Retinal pigment epithelial cell (primary cell): ENCODE measurements around the gene FOXP1.

Source experiments
- DNase-seq: peaks from one replicate; pipeline ENCODE4 v3.0.0-alpha.2; 2010; ENCODE audit warnings: low read depth
- H3K4me3 ChIP-seq: 2 replicates; pipeline ENCODE4 v1.5.1; 2011; ENCODE audit warnings: mild to moderate bottlenecking, low read length, control low read depth, moderate library complexity
- TF ChIP-seq, protein P1 (sequence below): conservative IDR thresholded peaks from 2 replicates; pipeline ENCODE4 v1.5.1; 2011; ENCODE audit warnings: low read depth, low read length, control low read depth, inconsistent platforms

FOXP1 gene

DNA sequence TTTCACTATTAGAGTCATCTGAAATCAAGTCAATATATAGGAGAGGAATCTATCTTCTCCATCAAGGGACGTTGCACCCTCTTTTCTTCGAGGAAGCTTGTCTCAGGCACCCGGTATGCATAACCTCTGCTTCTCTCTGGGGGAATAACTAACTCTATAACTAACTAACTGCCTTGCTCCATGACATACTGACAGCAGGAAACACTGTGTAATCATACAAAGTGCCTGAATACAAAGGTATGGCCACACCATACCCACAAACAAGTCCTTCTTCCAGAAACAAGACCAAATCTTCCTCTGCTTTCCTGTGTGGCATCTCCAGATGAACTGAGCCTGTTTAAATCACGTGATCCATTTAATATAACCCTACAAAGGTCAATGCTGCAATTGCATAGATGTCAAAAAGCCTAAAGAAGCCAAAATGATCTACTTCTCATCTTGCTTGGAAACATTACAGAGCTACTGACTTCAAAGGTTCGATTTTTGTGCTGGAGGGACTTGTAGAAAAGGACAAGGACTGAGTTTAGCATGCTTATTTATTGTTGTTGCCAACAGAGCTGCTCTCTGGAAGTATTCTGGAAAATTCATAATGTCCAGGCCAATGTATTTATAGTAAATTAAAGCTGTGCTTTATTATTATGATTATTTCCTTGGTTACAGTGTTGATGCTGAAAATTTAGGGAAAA lies 380.5 kb downstream of the FOXP1 start:
- TF ChIP-seq, protein P1, sequence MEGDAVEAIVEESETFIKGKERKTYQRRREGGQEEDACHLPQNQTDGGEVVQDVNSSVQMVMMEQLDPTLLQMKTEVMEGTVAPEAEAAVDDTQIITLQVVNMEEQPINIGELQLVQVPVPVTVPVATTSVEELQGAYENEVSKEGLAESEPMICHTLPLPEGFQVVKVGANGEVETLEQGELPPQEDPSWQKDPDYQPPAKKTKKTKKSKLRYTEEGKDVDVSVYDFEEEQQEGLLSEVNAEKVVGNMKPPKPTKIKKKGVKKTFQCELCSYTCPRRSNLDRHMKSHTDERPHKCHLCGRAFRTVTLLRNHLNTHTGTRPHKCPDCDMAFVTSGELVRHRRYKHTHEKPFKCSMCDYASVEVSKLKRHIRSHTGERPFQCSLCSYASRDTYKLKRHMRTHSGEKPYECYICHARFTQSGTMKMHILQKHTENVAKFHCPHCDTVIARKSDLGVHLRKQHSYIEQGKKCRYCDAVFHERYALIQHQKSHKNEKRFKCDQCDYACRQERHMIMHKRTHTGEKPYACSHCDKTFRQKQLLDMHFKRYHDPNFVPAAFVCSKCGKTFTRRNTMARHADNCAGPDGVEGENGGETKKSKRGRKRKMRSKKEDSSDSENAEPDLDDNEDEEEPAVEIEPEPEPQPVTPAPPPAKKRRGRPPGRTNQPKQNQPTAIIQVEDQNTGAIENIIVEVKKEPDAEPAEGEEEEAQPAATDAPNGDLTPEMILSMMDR: no peak
- no peak for DNase-seq
- H3K4me3 ChIP-seq: no peak overlapping the region

- TF ChIP-seq, protein P1: no peak
- no peak overlapping the region for H3K4me3 ChIP-seq
- DNase-seq: peak; percentile 87
Observed at GRCh38 chr3:71201939-71202338, 381.6 kb downstream of the FOXP1 start.

DNA sequence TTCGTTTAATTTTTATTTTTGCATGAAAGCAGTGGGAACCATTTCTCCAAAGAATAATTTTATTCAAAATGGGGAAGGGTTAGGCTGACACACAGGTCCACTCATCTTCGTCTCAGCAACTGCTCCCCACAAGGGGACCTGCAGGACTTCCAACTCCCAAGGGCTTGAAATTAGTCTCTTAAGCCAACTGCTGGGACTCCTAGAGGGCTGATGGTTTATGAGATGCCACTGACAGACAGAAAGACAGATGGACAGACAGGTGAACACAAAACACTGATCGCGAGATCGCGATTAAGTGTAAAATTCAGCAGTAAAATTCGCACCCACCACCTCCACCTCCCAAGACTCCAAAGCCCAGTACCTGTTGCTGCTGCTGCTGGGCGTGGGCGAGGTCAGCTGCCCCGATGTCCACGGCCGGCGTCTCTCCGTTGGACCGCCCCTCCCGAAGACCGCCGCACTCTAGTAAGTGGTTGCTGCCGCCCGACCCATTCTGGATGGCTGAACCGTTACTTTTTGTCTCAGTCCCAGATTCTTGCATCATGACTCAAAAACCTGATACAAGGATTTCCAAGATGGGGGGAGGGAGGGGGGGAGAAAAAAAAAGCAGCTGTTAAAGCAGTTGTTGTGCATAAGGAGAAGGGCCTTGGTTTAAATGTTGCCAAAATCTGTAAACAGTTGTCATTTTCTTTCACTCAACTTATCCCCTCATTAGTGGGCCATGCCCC lies 385.5 kb downstream of the FOXP1 start:
- TF ChIP-seq, protein P1: no peak
- DNase-seq: no peak
- H3K4me3 ChIP-seq: no peak overlapping the region

DNA sequence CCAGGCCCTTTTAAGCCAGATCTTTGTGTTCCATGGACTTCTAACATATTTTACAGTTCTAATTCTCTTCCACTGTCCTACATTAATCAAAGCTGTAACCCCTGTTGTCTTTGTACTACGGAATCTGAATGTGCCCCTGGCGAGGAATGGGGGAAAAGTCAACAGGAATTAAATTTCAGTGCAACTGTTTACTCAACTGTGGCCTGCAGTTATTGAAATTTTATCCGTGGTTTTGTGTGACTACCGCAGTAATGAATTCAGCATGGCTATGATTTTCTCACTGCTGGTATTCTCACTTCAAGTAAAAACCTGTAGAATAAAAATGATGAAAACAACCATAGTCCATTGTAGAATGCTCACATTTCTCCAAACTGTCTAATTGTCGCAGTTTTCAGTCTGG lies 388.0 kb downstream of the FOXP1 start:
- TF ChIP-seq, protein P1: no peak
- H3K4me3 ChIP-seq: no peak overlapping the region
- DNase-seq: no peak

DNA sequence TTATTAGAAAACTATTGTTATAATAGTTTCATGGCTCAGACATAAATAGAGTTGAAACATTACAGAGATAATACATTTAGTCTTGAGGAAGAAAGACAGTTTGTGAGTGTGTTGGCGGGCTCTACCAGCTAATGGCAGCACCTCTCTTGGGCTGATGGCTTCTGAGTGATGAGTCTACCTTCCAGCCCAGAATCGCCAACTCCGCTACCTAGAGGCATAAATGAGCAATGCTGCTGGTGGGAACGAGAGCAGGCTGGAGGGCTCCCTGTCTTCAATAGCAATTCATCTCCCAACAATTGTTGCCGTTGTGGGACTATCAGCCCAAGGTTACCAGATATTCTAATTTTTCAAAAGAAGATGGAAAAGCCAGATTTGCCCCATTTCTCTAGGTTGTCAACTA lies 388.7 kb downstream of the FOXP1 start:
- TF ChIP-seq, protein P1: no peak
- DNase-seq: no peak
- H3K4me3 ChIP-seq: no peak overlapping the region

GRCh38 chr3:71191031-71191482 lies 392.5 kb downstream of the FOXP1 start:
- H3K4me3 ChIP-seq: no peak overlapping the region
- TF ChIP-seq, protein P1: no peak
- DNase-seq: no peak

- no peak overlapping the region for H3K4me3 ChIP-seq
- DNase-seq: no peak
- TF ChIP-seq, protein P1: no peak
Observed at GRCh38 chr3:71189480-71189879, 394.0 kb downstream of the FOXP1 start.
